SU-DHL-6 (cell line): ENCODE data around the gene SCGB1D2.

Experiments
- CTCF ChIP-seq: fragments of 200-600 bp; sonication (generic); IDR thresholded peaks from one replicate; pipeline ENCODE4 v1.5.1; 2017; ENCODE audit warnings: antibody characterized with exemption, mild to moderate bottlenecking, low read length, moderate library complexity; ENCODE audit not compliant: insufficient read depth, poor library complexity, severe bottlenecking
- EZH2phosphoT487 ChIP-seq: fragments of 200-600 bp; sonication (generic), shearing (Covaris generic); conservative IDR thresholded peaks from 2 replicates; pipeline ENCODE4 v1.6.1; 2018; ENCODE audit warnings: mild to moderate bottlenecking, antibody characterized with exemption, low read length, moderate library complexity, mixed read lengths

GRCh38 chr11:62204430-62204829, 37.6 kb upstream of the SCGB1D2 start:
- TF ChIP-seq CTCF (no peak), EZH2phosphoT487 (no peak)
